Measurements from ENCODE around the gene ST6GALNAC6. TPM values are rescaled to one million over a fixed set of nuclear protein-coding genes. Genes with fewer than 3 reads are reported as not detected.

ST6GALNAC6 gene
- total RNA-seq, 1 experiment from 2014 or later, result 24.5 TPM

DNA sequence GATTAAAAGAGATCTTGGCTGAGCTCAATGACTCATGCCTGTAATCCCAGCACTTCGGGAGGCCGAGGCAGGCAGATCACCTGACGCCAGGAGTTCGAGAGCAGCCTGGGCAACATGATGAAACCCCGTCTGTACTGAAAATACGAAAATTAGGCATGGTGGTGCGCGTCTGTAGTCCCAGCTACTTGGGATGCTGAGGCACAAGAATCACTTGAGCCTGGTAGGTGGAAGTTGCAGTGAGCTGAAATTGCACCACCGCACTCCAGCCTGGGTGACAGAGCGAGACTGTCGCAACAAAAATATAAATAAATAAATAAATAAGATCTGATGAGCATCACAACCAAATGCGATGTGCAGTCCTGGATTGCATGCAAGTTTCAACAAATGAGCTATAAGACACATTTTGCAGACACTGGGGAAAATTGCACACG, 36.2 kb downstream of the ST6GALNAC6 start:
- Histone ChIP-seq H3K4me3 (replicated peaks in 1 of 2; ENCODE audit: low read depth in 1 of 2, low read length in 2 of 2) (no peak overlapping the region), H3K27ac (ENCODE audit: low read depth, low read length) (no peak overlapping the region), H3K9me3 (ENCODE audit: control insufficient read depth in 1 of 2, insufficient read depth in 1 of 2, low read depth in 1 of 2, low read length in 2 of 2) (no peaks in the 10 kb centered on the region), H3K79me2 (ENCODE audit: insufficient read depth, low read length) (no peaks in the 10 kb centered on the region), H3K9ac (ENCODE audit: low read length) (no peak overlapping the region), H3K36me3 (ENCODE audit: control insufficient read depth in 1 of 2, insufficient read depth in 2 of 2, low read length in 2 of 2) (no peaks in the 10 kb centered on the region), H4K20me1 (ENCODE audit: insufficient read depth) (no peaks in the 10 kb centered on the region), H3K27me3 (ENCODE audit: insufficient read depth, low read length) (no peaks in the 10 kb centered on the region), H3K9me2 (ENCODE audit: insufficient read depth) (no peaks in the 10 kb centered on the region), H3K4me1 (ENCODE audit: control insufficient read depth in 1 of 2, insufficient read depth in 2 of 2, low read length in 2 of 2) (no peaks in the 10 kb centered on the region), H2AFZ (ENCODE audit: low read depth, low read length, poor library complexity, severe bottlenecking) (no peak overlapping the region), H3K4me2 (ENCODE audit: low read length) (no peak overlapping the region)
- ATAC-seq, result no peak
- DNase-seq (ENCODE audit: low read depth, low spot score), result no peak
- BruUV-seq (replicated peaks), result no TSS peak
- RAD21 ChIA-PET (ENCODE audit: low non-redundant PET in 1 of 2, low total read pairs in 2 of 2, uncharacterized antibody in 2 of 2, unreplicated experiment in 2 of 2), result no interaction called here
- no peak for TF ChIP-seq YY1 (IDR thresholded peaks at IDR 0.05; ENCODE audit: extremely low read depth, insufficient replicate concordance, low read depth, low read length)
- TF ChIP-seq EZH2 (IDR thresholded peaks at IDR 0.05), result no peak
- no peak for TF ChIP-seq SRF (IDR thresholded peaks at IDR 0.05; ENCODE audit: low read depth)
- TF ChIP-seq ZFX (IDR thresholded peaks at IDR 0.05), result no peak
- TF ChIP-seq, protein P1, sequence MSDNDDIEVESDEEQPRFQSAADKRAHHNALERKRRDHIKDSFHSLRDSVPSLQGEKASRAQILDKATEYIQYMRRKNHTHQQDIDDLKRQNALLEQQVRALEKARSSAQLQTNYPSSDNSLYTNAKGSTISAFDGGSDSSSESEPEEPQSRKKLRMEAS (IDR thresholded peaks at IDR 0.05), result no peak
- intact Hi-C loops (cut with micrococcal nuclease), result no loop called here
- POLR2A ChIA-PET, result no interaction called here
- CTCF ChIA-PET, result no interaction called here

DNA sequence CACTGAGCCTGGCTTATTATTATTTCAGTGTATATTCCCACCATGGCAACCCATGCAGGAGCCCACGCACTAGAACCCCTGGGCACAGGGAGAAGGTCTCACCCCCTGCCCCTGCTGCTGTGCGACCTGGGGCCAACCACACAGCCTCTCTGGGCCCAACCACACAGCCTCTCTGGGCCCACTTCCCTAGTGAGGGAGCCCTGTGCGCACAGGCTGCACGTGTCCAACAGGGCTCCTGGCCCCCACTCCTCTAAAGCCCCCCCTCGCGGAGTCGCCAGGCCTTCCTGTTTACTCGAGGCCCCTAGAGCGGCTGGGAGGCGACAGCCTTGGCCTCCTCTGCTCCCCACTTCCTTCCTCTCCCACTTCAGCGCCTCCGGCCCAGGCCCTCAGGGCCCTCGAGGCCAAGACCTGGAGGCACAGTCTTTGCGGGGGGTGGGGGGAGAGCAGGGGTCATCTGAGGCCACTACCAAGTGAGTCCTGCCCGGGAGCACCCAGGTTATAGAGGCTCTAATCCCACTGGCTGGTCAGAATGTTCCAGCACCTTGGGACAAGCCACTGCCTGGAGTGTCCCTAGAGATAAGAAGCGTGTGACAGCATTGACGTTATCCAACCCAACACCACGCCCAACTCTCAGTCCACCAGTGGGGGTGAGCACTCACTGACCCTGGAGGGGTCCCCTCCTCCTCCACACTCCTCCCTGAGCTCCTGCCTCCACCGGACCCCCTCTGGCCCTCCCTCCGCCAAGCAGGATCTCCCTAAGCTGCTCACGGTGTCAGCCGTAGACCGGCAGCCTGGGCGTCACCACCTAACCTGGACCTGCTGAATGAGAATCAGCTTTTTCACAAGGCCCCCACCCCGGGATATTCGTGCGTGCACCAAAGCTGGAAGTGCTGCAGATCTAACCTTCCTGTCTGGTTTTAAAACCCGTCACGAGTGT, 37.1 kb downstream of the ST6GALNAC6 start:
- no peak for TF ChIP-seq FOSL1 (IDR thresholded peaks at IDR 0.05; ENCODE audit: low read depth)
- no peak for TF ChIP-seq EGR1 (IDR thresholded peaks at IDR 0.05; ENCODE audit: low read depth)
- TF ChIP-seq, protein P1 (IDR thresholded peaks at IDR 0.05), result no peak
- no peak for TF ChIP-seq TCF7L2 (IDR thresholded peaks at IDR 0.05; ENCODE audit: borderline replicate concordance, extremely low read depth, insufficient read depth, insufficient read length)
- no peak overlapping the region for H3K27ac ChIP-seq (ENCODE audit: low read depth, low read length)
- CTCF ChIA-PET, result no interaction called here
- H3K36me3 ChIP-seq (ENCODE audit: control insufficient read depth in 1 of 2, insufficient read depth in 2 of 2, low read length in 2 of 2), result no peaks in the 10 kb centered on the region
- 0 out of 2 replicates have a peak, but pooled peaks have one; percentile 14 for ATAC-seq
- H3K9me3 ChIP-seq (ENCODE audit: control insufficient read depth in 1 of 2, insufficient read depth in 1 of 2, low read depth in 1 of 2, low read length in 2 of 2), result no peaks in the 10 kb centered on the region
- H4K20me1 ChIP-seq (ENCODE audit: insufficient read depth), result no peaks in the 10 kb centered on the region
- no peak overlapping the region for H3K4me2 ChIP-seq (ENCODE audit: low read length)
- intact Hi-C loops (cut with micrococcal nuclease), result no loop called here
- RAD21 ChIA-PET (ENCODE audit: low non-redundant PET in 1 of 2, low total read pairs in 2 of 2, uncharacterized antibody in 2 of 2, unreplicated experiment in 2 of 2), result no interaction called here
- POLR2A ChIA-PET, result no interaction called here
- no peak overlapping the region for H3K4me3 ChIP-seq (replicated peaks in 1 of 2; ENCODE audit: low read depth in 1 of 2, low read length in 2 of 2)
- no peaks in the 10 kb centered on the region for H3K79me2 ChIP-seq (ENCODE audit: insufficient read depth, low read length)
- H3K4me1 ChIP-seq (ENCODE audit: control insufficient read depth in 1 of 2, insufficient read depth in 2 of 2, low read length in 2 of 2), result no peaks in the 10 kb centered on the region
- no peak overlapping the region for H3K9ac ChIP-seq (ENCODE audit: low read length)
- H3K27me3 ChIP-seq (ENCODE audit: insufficient read depth, low read length), result no peaks in the 10 kb centered on the region
- H3K9me2 ChIP-seq (ENCODE audit: insufficient read depth), result no peaks in the 10 kb centered on the region
- no peak for DNase-seq (ENCODE audit: low read depth, low spot score)
- H2AFZ ChIP-seq (ENCODE audit: low read depth, low read length, poor library complexity, severe bottlenecking), result no peak overlapping the region
- BruUV-seq (replicated peaks), result no TSS peak
